Prostate gland (tissue), 2 donors: ENCODE measurements around the gene TSHZ2. TPM values are rescaled to one million over a fixed set of nuclear protein-coding genes. Genes with fewer than 3 reads are reported as not detected.

Experiments used
- DNase-seq: peaks from one replicate; pipeline ENCODE4 v3.0.0-alpha.2; 2019; ENCODE audit warnings: low spot score
- H3K27ac ChIP-seq, 2 donors: fragments of 200-600 bp; sonication (generic); 2 replicates each; pipeline ENCODE4 v1.5.1; 2017 to 2019
- H3K27me3 ChIP-seq: fragments of 200-600 bp; sonication (generic); replicated peaks from 2 replicates; pipeline ENCODE4 v1.5.1; 2019; ENCODE audit not compliant: insufficient read depth
- H3K36me3 ChIP-seq, 2 donors: fragments of 200-600 bp; sonication (generic); 1 replicate in 1 of 2; 2 replicates in 1 of 2; pipeline versions ENCODE4 v1.5.1 to v1.8.1; 2017 to 2019
- H3K4me1 ChIP-seq: fragments of 200-600 bp; sonication (generic); replicated peaks from 2 replicates; pipeline ENCODE4 v1.5.1; 2019
- H3K4me3 ChIP-seq, 2 donors: fragments of 200-600 bp; sonication (generic); 2 replicates each; pipeline ENCODE4 v1.5.1; 2017 to 2019
- H3K9me3 ChIP-seq: fragments of 200-600 bp; sonication (generic); 2 replicates; pipeline ENCODE4 v1.5.1; 2017
- POLR2A ChIP-seq: fragments of 450-650 bp; IDR thresholded peaks from one replicate; pipeline ENCODE4 v1.6.1; 2016; ENCODE audit warnings: antibody characterized with exemption, mild to moderate bottlenecking
- POLR2AphosphoS5 ChIP-seq: sonication (generic); formaldehyde crosslinking; IDR thresholded peaks from one replicate; pipeline ENCODE4 v1.6.1; 2017; ENCODE audit warnings: antibody characterized with exemption
- WGBS: methylation state at CpG from one replicate; pipeline ENCODE4 v1.1.5; 2018; 5-methylcytosine and 5-hydroxymethylcytosine counted together
- intact Hi-C: fragments of 100-400 bp; cut with DNase I; formaldehyde crosslinking; loops from one replicate; pipeline ENCODE4 v1.14.2; 2022
- total RNA-seq, 2 donors: library from RNA; depleted of rRNA; stranded (reverse); fragments of >200 nt; gene quantifications; one replicate each; pipeline ENCODE4 v1.1.0, GENCODE V29; 2016
- TF ChIP-seq, protein P1 (sequence below), 4 experiments: fragments of 200-600 bp in 2 of 4; fragments of 450-650 bp in 2 of 4; sonication (generic) in 2 of 4; IDR thresholded peaks; 1 replicate in 3 of 4; 2 replicates in 1 of 4; pipeline ENCODE4 v1.5.1; 2016 to 2019; ENCODE audit warnings: antibody characterized with exemption in 4 of 4, mild to moderate bottlenecking in 2 of 4, moderate library complexity in 2 of 4

TSHZ2 gene
- total RNA-seq, 2 donors from 2014 or later: 9.8 to 35.1 TPM

DNA sequence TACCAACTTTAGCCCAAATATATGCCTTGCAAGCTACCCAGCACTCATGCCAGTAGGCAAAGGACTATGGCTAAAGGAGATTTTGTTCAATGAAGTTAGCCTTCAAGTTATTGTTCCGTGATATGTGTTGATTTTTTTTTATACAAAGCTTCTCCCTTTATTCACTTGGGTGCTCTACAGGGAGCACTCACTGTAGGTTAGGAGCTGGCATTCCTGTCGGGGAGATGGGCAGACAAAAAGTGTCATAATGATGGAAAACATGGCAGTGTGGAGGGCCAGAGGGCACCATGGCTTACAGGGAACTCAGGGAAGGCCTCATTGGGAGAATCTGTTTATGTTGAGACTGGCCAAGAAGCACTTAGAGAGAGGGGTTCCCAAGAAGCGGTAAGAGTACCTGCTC lies 292.4 kb downstream of the TSHZ2 start:
- Histone ChIP-seq H3K4me3 (no peak overlapping the region), H3K4me1 (no peaks in the 10 kb centered on the region), H3K9me3 (no peaks in the 10 kb centered on the region), H3K36me3 (no peaks in the 10 kb centered on the region), H3K27ac (no peak overlapping the region), H3K27me3 (no peaks in the 10 kb centered on the region)
- DNase-seq: no peak
- 88% methylated on average over 3 of the region's 3 CpGs for WGBS
- TF ChIP-seq POLR2AphosphoS5 (no peak), POLR2A (no peak)
- TF ChIP-seq, protein P1, sequence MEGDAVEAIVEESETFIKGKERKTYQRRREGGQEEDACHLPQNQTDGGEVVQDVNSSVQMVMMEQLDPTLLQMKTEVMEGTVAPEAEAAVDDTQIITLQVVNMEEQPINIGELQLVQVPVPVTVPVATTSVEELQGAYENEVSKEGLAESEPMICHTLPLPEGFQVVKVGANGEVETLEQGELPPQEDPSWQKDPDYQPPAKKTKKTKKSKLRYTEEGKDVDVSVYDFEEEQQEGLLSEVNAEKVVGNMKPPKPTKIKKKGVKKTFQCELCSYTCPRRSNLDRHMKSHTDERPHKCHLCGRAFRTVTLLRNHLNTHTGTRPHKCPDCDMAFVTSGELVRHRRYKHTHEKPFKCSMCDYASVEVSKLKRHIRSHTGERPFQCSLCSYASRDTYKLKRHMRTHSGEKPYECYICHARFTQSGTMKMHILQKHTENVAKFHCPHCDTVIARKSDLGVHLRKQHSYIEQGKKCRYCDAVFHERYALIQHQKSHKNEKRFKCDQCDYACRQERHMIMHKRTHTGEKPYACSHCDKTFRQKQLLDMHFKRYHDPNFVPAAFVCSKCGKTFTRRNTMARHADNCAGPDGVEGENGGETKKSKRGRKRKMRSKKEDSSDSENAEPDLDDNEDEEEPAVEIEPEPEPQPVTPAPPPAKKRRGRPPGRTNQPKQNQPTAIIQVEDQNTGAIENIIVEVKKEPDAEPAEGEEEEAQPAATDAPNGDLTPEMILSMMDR (IDR thresholded peaks at IDR 0.05): no peak
- intact Hi-C loops: no loop called here

DNA sequence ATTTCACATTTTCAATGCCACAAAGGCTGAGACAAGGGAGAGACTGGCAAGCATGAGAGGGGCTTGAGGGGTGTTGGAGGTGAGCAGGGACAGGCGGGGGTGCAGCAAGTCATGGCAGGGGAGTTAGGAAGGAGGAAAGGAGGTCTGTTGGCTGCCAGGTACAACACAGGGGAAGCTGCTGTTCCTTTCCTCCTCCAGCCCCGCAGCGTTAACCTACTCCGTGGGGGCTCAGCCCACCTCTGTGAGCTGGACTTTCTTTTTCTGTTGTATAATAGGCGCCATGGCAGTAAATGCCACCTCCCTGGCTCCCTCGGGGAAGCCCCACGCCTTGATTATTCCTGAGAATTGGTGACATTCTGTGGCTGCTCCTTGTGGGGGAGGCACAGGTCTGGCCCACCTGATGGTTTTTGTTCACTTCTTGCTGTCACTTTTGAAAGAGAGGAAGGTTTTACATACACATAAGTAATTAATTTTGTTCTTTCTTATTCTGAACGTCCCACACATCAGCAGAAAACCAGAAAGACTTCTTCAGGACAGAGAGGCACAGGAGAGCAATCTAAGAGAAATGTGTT lies 293.2 kb downstream of the TSHZ2 start:
- Histone ChIP-seq H3K27ac (no peak overlapping the region), H3K4me3 (no peak overlapping the region), H3K4me1 (no peaks in the 10 kb centered on the region), H3K9me3 (no peaks in the 10 kb centered on the region), H3K27me3 (no peaks in the 10 kb centered on the region), H3K36me3 (no peaks in the 10 kb centered on the region)
- TF ChIP-seq POLR2AphosphoS5 (no peak), POLR2A (no peak)
- TF ChIP-seq, protein P1 (IDR thresholded peaks at IDR 0.05): no peak
- intact Hi-C loops: no loop called here
- no peak for DNase-seq
- 62% methylated on average over 8 of the region's 8 CpGs for WGBS

DNA sequence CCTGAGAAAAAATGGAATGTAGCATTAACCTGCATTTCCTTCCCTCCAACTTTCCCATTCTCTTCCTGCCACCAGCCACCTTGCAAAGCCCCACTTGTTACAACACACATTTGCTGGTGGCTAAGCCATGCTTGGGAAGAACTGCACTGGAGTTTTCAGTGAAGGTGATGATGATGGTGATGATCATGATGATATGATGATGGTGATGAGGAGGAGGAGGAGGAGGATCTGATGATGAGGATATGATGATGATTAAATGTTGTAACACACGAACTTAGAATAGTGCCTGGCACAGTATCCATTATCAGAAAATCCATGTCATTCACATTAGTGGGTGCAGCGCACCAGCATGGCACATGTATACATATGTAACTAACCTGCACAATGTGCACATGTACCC lies 297.2 kb downstream of the TSHZ2 start:
- no peaks in the 10 kb centered on the region for H3K4me1 ChIP-seq
- no peak overlapping the region for H3K27ac ChIP-seq
- H3K9me3 ChIP-seq: no peaks in the 10 kb centered on the region
- no peak for DNase-seq
- intact Hi-C loops: no loop called here
- no peak overlapping the region for H3K4me3 ChIP-seq
- H3K27me3 ChIP-seq: no peaks in the 10 kb centered on the region
- WGBS: 78% methylated on average over 2 of the region's 2 CpGs
- TF ChIP-seq POLR2AphosphoS5 (no peak), POLR2A (no peak)
- TF ChIP-seq, protein P1 (IDR thresholded peaks at IDR 0.05): no peak
- H3K36me3 ChIP-seq: no peaks in the 10 kb centered on the region

DNA sequence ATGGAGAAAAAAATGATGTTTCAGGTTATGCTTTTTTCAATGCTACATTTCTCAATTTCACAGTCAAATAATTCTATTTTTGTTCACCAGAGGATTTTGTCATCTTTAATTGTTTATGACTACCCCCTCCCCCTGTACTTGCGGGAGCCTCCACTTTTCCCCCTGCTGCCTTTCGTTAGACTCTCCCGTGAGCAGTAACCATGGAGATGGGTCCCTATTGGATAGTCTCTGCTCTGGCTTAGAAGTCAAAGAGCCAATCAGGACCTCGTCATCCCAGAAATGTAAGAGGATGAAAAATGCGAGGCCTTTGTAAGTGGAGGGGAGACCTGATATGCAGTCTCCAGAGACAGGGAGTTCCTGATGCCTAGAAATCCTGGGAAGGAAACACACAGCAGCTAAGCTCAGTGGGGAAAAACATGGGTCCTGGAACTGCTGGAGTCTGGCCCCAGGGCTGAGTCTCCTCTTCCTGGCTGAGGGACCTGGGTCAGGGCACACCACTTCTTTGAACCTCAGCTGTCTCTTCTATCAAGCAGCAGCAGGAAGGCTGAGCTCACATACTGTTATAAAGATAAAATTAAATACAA lies 298.7 kb downstream of the TSHZ2 start:
- H3K9me3 ChIP-seq: no peaks in the 10 kb centered on the region
- WGBS: 92% methylated on average over 5 of the region's 5 CpGs
- no peaks in the 10 kb centered on the region for H3K36me3 ChIP-seq
- intact Hi-C loops: no loop called here
- H3K4me3 ChIP-seq: no peak overlapping the region
- no peaks in the 10 kb centered on the region for H3K4me1 ChIP-seq
- no peak overlapping the region for H3K27ac ChIP-seq
- H3K27me3 ChIP-seq: no peaks in the 10 kb centered on the region
- DNase-seq: no peak
- TF ChIP-seq POLR2AphosphoS5 (no peak), POLR2A (no peak)
- TF ChIP-seq, protein P1 (IDR thresholded peaks at IDR 0.05): no peak

DNA sequence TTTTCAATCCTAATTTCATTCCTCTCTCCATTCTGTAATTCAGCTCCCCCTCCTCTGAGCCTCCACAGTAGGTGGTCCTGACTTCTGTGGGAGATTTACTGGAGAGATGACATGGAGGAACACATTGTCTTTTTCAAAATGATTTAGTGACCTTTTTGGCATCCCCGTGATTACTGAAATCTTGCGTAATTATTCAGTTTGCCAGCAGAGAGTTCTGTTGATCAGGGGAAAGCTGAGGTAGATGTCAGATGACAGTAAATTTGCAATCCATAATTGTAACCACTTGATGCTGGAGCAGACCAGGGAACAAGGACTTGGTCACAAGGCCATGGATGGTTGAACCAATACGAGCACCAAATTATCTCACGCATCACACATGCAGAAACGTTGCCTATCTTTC lies 302.2 kb downstream of the TSHZ2 start:
- intact Hi-C loops: no loop called here

More for the DNA sequence above, 302.2 kb downstream of the TSHZ2 start:
- Histone ChIP-seq H3K9me3 (no peaks in the 10 kb centered on the region), H3K36me3 (no peaks in the 10 kb centered on the region), H3K27ac (no peak overlapping the region), H3K4me3 (no peak overlapping the region), H3K4me1 (no peaks in the 10 kb centered on the region), H3K27me3 (no peaks in the 10 kb centered on the region)
- DNase-seq: no peak
- TF ChIP-seq POLR2A: no peak
- TF ChIP-seq, protein P1 (IDR thresholded peaks at IDR 0.05): no peak
- no peak for TF ChIP-seq POLR2AphosphoS5
- WGBS: 87% methylated on average over 5 of the region's 5 CpGs
